ENCODE data around the gene ETS2. TPM values are rescaled to one million over a fixed set of nuclear protein-coding genes. Genes with fewer than 3 reads are reported as not detected.

Gene ETS2
- total RNA-seq, 1 donor from 2014 or later, result 40.9 TPM

GRCh38 chr21:38800046-38800758 is 5.5 kb upstream of the ETS2 start:
- DNase-seq (ENCODE audit: low spot score) (no peak), ATAC-seq (no peak)

GRCh38 chr21:38800924-38801744 is 4.6 kb upstream of the ETS2 start:
- DNase-seq (ENCODE audit: low spot score), result no peak

GRCh38 chr21:38802050-38803026 is 3.4 kb upstream of the ETS2 start:
- DNase-seq (ENCODE audit: low spot score) (no peak), ATAC-seq (no peak)

More at GRCh38 chr21:38800924-38801744, 4.6 kb upstream of the ETS2 start:
- ATAC-seq, result no peak

GRCh38 chr21:38803075-38803660 is 2.6 kb upstream of the ETS2 start:
- ATAC-seq (no peak), DNase-seq (ENCODE audit: low spot score) (no peak)

- DNase-seq (ENCODE audit: low spot score), result no peak
- ATAC-seq, result no peak
Observed at GRCh38 chr21:38804030-38804788, 1.5 kb upstream of the ETS2 start.

GRCh38 chr21:38804789-38805327 is 871 bp upstream of the ETS2 start:
- peak; percentile 87 for DNase-seq (ENCODE audit: low spot score)
- peak; percentile 68 for ATAC-seq

- DNase-seq (ENCODE audit: low spot score) (peak; percentile 65), ATAC-seq (peak; percentile 5)
Observed at GRCh38 chr21:38806153-38806941, 618 bp downstream of the ETS2 start.

GRCh38 chr21:38806942-38807284 is 1.2 kb downstream of the ETS2 start:
- no peak for ATAC-seq
- DNase-seq (ENCODE audit: low spot score), result no peak

- DNase-seq (ENCODE audit: low spot score) (no peak), ATAC-seq (no peak)
Observed at GRCh38 chr21:38807441-38807871, 1.7 kb downstream of the ETS2 start.

- DNase-seq (ENCODE audit: low spot score), result no peak
- ATAC-seq, result no peak
Observed at GRCh38 chr21:38807986-38808385, 2.3 kb downstream of the ETS2 start.

GRCh38 chr21:38809198-38809878 is 3.6 kb downstream of the ETS2 start:
- ATAC-seq (no peak), DNase-seq (ENCODE audit: low spot score) (peak; percentile 53)

- ATAC-seq (no peak), DNase-seq (ENCODE audit: low spot score) (no peak)
Observed at GRCh38 chr21:38810034-38810825, 4.5 kb downstream of the ETS2 start.

- DNase-seq (ENCODE audit: low spot score) (no peak), ATAC-seq (peak; percentile 26)
Observed at GRCh38 chr21:38810826-38811164, 5.1 kb downstream of the ETS2 start.

- DNase-seq (ENCODE audit: low spot score) (no peak), ATAC-seq (no peak)
Observed at GRCh38 chr21:38811257-38811656, 5.5 kb downstream of the ETS2 start.

- no peak for DNase-seq (ENCODE audit: low spot score)
- ATAC-seq, result no peak
Observed at GRCh38 chr21:38813143-38813542, 7.4 kb downstream of the ETS2 start.

- DNase-seq (ENCODE audit: low spot score) (no peak), ATAC-seq (no peak)
Observed at GRCh38 chr21:38813547-38813946, 7.8 kb downstream of the ETS2 start.

Data from left lobe of liver (tissue), 2 donors.